GM21381 (cell line): Measurements from ENCODE around the gene FAHD1.

Experiments
- ATAC-seq: cut with Tn5 transposase; IDR thresholded peaks from one replicate; pipeline ENCODE4 v1.9.1; 2021; ENCODE audit warnings: mild to moderate bottlenecking, moderate library complexity; ENCODE audit not compliant: unreplicated experiment

The FAHD1 gene

DNA sequence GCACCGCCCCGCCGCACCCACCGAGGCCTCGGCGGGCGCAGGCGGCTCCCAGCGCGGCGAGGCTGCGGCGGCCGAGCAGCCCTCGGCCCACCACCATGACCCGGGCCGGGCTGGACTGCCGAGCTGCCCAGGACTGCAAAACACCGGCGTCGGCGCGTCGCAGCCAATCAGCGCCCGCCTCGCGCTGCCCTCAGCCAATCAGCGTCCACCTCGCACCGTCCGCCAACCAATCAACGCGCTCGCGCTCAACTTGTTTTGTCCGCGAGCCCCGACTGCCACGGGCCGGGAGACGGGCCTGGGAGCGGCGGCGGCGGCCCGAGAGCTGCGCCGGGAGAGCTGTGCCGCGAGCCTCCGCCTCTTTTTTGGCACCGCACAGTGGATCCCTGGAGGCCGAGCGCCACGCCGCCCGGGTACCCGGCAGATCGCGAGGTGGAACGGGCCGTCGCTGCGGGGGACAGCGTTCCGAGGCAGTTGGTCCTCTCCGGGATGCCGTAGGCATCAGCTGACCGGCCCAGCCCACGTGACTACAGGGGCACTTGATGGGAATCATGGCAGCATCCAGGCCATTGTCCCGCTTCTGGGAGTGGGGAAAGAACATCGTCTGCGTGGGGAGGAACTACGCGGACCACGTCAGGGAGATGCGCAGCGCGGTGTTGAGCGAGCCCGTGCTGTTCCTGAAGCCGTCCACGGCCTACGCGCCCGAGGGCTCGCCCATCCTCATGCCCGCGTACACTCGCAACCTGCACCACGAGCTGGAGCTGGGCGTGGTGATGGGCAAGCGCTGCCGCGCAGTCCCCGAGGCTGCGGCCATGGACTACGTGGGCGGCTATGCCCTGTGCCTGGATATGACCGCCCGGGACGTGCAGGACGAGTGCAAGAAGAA lies at the start of gene FAHD1, which contains the start of gene HAGH:
Gene FAHD1, plus strand, starts transcription at position 516 of the 883 bp plus-strand sequence. Its CDS starts 33 bp downstream, at position 549.
Gene HAGH, minus strand, starts transcription at position 135 of the 883 bp plus-strand sequence. Its CDS starts 38 bp downstream, at position 97.
- ATAC-seq, result peak; percentile 79

DNA sequence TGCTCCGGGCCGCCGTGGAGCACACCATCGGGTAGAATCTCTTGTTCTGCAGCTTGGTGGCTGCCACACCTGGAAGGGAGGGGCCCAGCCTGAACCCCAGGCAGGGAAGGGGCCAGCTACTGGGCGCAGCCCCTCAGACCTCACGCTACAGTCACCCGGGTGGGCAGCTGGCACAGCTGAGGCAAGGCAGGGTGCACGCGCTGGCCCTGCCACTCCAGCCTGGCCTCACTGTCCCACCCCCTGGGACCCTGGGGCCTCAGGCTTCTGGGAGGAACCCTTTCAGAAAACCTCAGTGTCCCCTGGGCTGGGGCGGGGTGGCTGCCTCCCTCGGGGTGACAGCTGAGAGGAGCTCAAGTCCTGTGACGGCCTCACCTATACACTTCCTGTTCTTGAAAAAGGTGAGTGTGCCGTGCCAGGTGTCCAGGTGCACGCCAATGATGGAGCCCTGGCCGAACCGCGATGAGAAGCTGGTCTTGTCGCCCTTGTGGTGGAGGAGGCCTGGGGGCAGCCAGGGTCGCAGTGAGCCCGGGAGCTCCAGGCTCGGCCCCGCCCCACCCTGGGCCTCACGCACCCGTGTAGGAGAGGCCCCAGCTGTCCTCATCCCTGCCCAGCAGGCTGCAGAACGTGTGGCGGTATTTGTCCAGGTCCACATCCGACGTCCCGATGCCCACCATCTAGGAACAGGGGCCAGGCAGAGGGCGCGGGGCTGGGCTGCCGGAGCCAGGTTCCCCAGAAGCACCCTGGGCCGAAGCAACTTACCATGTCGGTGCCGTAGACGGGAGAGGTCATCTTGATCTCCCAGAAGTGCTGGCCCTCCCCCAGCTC lies 49.4 kb upstream of the FAHD1 start:
- ATAC-seq, result no peak

DNA sequence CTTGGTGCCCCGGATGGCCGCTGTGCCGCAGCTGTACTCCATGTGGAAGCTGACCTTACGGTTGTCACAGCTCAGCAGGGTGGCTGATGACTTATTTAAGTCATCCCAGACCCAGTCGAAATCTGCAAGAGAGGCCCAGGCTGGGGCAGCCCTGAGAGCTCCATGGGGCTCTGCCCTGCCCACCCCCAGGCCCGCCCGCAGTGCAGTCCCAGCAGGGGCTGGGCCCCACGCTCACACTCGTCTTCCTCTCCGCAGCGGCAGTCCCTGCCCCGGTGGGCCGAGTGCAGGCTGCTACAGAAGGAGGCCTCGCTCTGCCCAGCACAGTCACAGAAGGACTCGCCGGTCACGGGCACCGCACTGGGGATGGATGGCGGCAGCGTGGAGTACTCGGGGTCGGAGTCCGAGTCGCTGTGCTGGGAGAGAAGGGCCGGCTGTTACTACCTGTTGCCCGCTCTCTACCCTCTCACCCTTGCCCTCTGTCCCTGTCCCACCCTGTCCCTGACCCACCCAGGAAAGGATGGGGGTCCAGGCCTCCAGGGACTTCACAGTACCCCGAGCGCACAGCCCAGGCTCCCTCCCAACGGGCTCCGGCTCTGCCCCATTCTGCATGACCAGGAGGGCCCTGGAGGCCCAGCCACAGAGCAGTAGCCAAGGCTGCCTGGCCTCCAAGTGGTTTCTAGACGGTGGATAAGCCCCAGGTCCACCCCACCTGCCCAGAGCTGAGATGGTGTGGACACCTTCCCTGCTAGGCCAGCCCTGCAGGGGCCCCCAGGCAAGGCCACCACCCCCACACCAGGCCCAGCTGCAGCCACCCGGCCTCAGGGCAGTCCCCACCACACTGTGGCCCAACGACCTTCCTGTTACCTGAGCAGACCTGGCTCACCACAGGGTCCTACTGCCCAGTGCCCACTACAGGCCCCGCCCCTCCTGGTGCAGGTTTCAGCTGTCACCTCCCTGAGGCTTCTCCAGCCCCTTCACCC lies 48.5 kb upstream of the FAHD1 start:
- ATAC-seq, result no peak

DNA sequence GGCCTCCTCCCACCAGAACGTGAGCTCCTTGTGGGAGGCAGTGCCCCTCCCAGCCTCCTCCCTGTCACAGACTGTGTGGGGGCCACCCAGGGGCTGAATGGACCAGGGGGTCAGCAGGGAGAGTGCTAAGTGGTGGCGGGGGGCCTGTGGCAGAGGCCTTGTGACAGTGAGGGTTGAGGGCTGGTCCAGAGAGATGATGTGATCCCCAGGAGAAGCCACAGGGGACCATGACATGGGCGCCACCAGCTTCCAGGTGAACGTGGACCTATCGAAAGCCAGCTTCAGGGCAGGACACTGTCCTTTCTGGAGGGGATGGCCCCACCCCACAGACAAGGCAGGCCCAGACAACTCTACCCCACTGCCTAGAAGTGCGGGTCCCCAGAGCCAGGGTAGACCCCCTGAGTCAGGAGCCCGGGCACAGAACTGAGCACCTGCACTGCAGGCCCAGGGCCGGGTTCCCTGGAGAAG lies 47.7 kb upstream of the FAHD1 start:
- no peak for ATAC-seq

DNA sequence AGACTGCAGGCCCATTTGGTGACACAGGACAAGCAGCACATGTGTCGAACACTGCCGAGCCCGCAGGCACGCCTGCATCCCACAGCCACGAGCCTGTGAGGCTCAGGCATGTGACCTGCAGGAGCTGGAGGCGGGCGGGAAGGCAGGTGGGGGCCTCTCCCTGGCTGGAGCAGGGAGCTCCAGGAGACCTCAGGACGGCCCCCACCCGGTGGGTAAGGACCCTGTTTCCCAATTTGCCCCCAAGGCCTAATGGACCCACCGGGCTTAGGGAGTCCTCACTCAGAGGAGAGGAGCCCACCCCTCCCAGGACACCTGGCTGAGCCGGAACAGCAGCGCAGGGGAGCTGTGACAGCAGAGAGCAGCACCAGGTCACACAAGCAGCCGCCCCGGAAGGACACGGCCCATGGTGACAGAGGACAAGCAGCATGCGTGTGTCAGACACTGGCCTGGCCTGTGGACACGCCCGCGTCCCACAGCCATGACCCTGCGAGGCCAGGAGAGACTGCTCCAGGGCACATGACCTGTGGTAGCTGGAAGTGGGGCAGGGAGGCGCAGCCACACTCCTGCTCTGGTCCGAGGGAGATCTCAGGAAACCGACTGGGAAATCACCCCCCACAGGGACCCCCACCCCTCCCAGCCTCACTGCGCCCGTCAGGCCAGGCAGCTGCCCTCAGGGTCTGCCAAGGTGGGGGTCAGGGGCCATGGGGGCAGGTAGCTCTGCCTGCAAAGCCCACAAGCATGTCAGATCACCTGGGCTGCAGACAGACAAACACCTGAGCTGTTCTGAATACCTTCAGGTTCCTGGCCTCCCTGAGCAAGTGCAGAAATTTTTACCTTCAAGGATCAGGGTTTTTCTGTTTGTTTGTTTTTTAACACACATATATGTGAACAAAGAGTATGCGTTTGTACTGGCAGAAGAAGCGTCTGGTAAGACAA lies 47.0 kb upstream of the FAHD1 start:
- no peak for ATAC-seq

DNA sequence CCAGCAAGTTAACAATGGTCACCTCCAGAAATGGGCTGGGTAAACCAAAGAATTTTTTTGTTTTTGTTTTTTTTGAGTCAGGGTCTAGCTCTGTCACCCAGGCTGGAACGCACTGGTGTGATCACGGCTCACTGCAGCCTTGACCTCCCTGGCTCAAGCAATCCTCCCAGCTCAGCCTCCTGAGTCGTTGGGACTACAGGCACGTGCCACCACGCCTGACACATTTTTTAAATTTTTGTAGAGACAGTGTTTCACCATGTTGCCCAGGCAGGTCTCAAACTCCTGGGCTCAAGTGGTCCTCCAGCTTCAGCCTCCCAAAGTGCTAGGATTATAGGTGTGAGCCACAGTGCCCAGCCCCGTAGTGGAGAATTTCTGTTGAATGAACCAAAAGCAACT lies 46.3 kb upstream of the FAHD1 start:
- no peak for ATAC-seq

DNA sequence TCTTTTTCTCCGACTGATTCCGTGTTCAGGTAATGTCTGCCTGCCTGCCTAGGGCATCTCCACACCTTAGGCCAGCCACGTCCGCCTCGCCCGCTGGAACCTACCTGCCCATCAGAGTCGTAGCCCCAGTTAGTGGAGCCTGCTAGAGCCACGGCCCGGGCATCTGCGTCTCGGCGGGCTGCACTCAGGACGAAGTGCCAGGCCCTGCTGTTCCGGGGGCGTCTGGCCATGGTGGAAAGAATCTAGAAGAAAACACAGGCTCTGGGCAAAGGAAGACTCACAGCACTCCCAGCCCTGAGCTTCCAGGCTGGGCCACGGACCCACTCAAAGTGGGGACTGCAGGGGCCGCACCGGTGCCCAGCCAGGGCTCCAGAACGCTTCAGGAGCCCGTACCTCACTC lies 45.8 kb upstream of the FAHD1 start:
- ATAC-seq, result no peak

DNA sequence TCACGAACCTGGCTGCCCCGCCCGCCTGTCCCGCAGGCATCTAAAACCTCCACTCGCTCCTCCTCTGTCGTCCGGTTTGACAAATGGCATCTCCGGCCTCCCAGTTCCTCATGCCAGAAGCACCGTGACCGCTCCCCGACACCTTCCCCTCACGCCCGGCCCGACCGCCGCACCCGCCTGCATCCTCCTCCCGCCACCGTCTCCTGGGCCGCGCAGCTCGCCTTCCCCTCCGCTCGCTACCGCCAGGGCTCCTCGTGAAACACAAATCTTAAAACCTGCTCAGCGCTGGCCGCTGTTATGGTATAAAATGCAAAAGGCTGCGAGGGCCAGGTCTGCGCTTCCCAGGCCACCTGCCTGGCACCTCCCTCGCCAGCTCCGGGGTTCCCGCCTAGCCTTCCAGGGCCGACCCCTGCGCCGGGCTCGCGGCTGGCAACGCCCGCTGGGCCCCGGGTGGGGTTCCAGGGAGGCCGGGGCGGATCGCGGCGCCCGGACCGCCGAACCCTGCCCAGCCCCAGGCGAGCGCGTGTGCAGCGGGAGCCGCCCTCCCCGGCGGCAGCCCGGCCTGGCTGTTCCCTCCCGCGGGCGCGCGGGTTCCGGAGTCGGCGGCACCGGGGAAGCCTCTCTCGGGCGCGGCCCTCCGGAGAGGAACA lies 45.1 kb upstream of the FAHD1 start:
- ATAC-seq, result no peak

DNA sequence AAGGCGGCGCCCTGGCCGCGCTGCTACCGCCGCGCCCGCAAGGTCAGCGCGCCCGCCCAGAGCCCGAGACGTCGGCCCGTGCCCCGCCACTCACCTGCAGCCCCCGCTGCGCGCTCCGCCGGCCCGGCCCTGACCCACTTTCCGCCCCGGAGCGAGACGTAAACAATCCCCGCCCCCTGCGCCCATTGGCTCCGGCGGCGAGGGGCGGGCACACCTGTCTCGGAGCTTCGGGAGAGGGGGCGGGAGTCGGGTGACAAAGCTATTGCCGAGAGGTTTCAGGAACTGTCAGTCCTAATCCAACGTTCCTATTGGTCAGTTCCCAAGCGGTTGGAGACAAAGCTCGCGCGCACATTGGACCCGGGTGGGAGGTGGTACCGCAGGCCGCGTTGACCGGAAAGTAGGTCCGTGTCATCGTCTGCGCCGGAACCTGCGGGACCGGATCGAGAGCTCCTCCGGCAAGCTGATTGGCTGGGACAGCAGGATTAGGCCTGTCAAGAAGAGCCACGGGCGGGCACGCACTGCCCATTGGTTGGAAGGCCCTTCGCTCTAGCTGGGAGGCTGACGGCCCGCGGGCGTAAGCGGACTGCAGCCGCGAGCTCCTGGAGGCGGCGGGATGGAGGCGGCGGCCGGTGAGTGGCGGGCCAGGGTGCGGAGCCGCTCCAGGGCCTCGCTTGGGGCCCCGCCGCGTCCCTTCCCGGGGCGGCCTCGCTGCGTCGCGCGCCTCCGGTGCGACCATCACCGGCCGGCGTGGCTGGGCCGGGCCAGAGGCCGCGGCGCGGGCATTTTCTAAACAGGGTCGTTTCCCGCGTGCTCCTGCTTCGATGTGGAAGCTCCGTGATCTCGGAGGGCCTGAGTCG lies 44.4 kb upstream of the FAHD1 start, which contains the start of the genes NUBP2 and SPSB3:
Gene NUBP2, plus strand, starts transcription at position 553 of the 857 bp plus-strand sequence. Its CDS starts 61 bp downstream, at position 614.
Gene SPSB3, minus strand, starts transcription at position 164 of the 857 bp plus-strand sequence. CDS start 1,088 bp downstream, outside the sequence.
- peak; percentile 75 for ATAC-seq

DNA sequence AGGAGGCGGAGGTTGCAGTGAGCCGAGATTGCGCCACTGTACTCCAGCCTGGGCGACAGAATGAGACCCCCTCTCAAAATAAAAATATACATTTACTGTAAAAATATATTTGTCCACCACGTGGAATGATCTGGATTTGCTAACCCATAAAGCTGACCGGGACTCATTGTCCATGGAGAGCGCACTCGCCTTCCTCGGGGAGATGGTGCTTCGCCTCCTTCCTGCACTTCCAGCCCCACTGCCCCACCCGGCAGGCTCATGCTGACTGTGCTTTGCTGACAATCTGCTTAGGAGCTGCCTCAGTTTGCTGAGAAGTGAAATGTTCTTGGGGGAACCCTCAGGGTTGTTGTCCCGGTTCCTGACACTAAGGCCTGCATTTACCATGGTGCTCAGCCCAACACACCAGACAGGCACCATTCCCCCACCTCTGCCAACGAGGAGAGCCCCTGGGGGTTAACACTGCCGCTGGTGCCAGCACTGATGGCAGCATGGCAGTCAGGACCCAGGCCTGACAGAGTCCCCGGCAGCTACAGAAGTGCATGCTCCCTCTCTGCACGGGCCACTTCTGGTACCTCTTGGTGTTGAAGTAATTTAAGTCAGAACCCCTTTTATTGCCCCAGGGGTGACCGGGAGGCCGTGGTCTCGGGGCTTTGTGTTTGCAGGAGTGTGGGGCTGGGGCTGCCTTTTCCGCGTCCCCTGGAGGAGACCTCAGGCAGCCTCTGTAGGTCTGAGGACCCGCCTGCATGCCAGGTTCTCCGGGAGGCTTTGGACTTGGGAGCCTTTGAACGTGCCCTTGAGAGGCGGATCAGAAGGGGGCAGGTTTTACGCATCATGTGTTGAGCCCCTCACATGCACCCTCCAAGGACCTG lies 41.8 kb upstream of the FAHD1 start:
- no peak for ATAC-seq

DNA sequence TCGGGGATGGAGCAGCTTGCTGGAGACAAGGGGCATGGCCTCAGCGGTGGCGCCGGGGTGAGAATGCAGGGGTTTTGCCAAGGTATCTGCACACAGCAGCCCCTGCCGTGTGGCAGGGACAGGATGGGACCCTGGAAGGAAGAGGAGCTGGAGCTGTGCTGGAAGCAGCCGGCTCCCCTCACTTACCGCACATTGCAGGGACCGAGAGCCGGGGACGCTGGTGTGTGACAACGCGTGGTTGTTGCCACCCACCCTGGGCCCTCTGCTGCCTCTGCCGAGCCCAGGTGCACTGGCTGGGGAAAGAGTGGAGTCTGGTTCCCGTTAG lies 41.2 kb upstream of the FAHD1 start:
- ATAC-seq, result no peak

DNA sequence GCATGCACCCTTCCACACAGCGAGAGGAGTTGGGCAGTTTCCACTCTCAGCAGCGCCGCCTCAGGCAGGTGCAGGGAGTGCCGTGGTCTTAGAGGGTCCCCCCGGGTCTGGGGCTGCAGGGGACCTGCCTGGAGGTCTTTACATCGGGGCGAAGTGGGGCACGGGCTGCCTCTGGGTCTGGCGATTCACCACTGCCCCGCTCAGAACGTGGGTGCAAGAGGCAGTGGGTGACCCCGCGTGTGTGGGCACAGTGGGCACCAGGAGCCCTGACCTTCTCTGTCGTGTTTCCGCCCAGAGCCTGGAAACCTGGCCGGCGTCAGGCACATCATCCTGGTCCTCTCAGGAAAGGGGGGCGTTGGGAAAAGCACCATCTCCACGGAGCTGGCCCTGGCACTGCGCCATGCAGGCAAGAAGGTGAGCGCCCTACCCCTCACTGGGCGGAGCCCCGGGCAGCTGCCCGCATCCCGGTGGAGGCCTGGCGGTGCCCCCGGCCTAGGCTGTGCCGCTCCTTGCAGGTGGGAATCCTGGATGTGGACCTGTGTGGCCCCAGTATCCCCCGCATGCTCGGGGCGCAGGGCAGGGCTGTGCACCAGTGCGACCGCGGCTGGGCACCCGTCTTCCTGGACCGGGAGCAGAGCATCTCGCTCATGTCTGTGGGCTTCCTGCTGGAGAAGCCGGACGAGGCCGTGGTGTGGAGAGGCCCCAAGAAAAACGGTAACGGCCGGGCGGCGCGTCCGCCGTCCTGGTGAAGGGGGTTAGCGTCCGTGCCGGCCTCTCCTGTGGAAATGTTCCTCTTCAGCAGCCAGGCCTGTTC lies 40.6 kb upstream of the FAHD1 start:
- no peak for ATAC-seq

DNA sequence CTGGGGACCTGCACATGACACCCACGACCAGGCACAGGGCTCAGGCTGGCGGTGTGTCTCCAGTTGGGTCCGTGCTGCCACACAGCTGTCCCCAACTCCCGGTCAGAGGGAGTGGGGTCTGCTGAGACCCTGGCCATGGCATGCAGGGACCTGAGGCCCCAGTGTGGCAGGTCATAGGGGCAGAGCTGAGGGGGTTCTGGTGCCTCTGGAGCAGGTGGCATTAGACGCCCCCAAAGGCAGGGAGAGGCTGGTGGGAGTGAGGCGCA lies 40.0 kb upstream of the FAHD1 start:
- no peak for ATAC-seq

DNA sequence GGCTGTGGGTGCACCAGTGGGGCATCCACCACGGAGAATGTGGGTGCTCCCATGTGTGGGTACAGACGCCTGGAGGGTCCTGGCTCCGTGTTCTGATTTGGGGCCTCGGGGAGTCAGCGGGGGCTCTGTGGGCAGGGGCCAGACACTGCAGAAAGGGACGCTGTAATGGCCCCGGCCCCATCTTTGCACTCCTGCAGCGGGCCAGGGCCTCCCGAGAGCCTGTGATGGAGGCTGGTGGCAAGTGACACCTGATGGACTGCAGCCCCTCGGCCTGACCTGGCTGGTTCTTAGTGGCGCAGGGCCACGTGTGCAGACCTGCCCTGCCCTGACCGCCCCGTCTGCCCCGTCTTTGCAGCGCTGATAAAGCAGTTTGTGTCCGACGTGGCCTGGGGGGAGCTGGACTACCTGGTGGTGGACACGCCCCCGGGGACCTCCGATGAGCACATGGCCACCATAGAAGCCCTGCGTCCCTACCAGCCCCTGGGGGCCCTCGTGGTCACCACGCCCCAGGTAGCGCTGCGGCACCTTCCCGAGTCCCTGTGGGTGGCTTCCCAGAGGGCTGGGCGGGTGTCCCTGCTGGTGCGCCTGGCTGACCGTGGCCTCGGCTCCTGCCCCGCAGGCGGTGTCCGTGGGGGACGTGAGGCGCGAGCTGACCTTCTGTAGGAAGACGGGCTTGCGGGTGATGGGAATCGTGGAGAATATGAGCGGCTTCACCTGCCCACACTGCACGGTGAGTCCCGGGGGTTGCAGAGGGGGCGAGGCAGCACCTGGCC lies 39.5 kb upstream of the FAHD1 start:
- ATAC-seq, result no peak

DNA sequence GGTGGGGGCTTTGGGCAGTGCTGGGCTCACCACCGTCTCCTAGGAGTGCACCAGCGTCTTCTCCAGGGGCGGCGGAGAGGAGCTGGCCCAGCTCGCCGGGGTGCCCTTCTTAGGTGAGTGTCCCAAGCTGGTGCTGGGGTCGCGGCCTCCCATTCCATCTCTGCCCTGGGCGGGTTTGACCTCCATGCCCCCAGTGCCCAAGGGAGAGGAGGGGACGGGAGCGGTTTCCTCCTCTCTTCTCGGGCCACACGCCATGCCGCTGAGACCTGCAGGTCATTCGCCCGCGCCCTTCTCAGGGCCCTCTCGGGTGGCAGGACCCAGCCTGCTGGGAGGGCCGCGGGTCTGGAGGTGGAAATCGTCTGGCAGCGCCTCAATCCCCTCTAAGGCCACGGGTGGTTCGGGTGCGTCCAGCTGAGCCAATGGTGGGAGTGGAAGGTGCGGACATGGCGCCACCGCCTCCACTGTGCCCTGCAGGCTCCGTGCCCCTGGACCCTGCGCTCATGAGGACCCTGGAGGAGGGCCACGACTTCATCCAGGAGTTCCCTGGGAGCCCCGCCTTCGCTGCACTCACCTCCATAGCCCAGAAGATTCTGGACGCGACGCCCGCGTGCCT lies 38.8 kb upstream of the FAHD1 start:
- no peak for ATAC-seq
